Measurements from ENCODE around the gene OR2A14.

DNA sequence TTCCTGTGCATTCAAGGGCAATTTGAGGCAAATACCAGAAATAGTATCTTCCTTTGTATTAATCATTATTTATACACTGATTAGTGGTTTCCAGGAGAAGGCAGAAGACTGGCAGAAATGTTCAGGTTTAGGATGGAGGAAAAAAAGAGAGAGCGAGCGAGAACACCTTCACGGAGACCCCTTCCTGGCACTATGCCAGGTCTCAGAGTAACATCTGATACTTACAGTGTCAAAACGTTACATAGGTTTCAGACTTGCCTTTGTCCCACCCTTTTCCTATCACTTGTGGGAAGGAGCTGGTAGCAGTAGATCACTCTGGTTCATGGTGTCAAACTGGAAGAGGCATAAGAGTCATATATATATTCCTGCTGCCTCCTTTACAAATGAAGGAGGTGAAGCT lies 36.2 kb upstream of the OR2A14 start:
- no peak for TF ChIP-seq POLR2A (IDR thresholded peaks at IDR 0.05; ENCODE audit: low read depth, low read length)
- no peak for TF ChIP-seq TAF1 (IDR thresholded peaks at IDR 0.05; ENCODE audit: borderline replicate concordance, low read depth, low read length)
